Activated naive CD8-positive, alpha-beta T cell treated with anti-CD3 and anti-CD28 coated beads, Interleukin-2, amount 10 ng/mL, durations not matched to agents 7 days and 5 days (primary cell): Measurements from ENCODE around the gene PCBP3. TPM values are rescaled to one million over a fixed set of nuclear protein-coding genes. Genes with fewer than 3 reads are reported as not detected.

ENCODE experiments used
- ATAC-seq: fragments of 150-1000 bp; cut with Tn5 transposase; one replicate; pipeline ENCODE4 v1.10.0; 2021; ENCODE audit warnings: low read depth, moderate library complexity
- POLR2A ChIA-PET: fragments of 350-600 bp; sonication (Branson Sonifier 250); formaldehyde crosslinking; loops from one replicate; lab custom pipeline; 2021; ENCODE audit warnings: antibody characterized with exemption; lab: Charles Lee
- DNase-seq: peaks from one replicate; pipeline ENCODE4 v3.0.0; 2021
- H3K27ac Mint-ChIP-seq: one replicate; pipeline ENCODE4 v1.8.0; 2022; ENCODE audit warnings: mild to moderate bottlenecking, mixed read lengths
- H3K27me3 Mint-ChIP-seq: one replicate; pipeline ENCODE4 v1.8.0; 2022; ENCODE audit warnings: mild to moderate bottlenecking, moderate library complexity, mixed read lengths
- H3K36me3 Mint-ChIP-seq: one replicate; pipeline ENCODE4 v1.8.0; 2021; ENCODE audit warnings: mild to moderate bottlenecking, mixed read lengths
- H3K4me1 Mint-ChIP-seq: one replicate; pipeline ENCODE4 v1.8.0; 2021; ENCODE audit warnings: mixed read lengths
- H3K4me3 Mint-ChIP-seq: one replicate; pipeline ENCODE4 v1.8.0; 2022; ENCODE audit warnings: mild to moderate bottlenecking, moderate library complexity, mixed read lengths
- H3K9me3 Mint-ChIP-seq: one replicate; pipeline ENCODE4 v1.8.0; 2021; ENCODE audit warnings: mixed read lengths
- total RNA-seq, 2 experiments: library from RNA; stranded (reverse); gene quantifications; one replicate each; pipeline ENCODE4 v1.2.3, GENCODE V29; 2021

The PCBP3 gene
- total RNA-seq, 2 experiments from 2014 or later: 1.2 TPM; not detected in 1

DNA sequence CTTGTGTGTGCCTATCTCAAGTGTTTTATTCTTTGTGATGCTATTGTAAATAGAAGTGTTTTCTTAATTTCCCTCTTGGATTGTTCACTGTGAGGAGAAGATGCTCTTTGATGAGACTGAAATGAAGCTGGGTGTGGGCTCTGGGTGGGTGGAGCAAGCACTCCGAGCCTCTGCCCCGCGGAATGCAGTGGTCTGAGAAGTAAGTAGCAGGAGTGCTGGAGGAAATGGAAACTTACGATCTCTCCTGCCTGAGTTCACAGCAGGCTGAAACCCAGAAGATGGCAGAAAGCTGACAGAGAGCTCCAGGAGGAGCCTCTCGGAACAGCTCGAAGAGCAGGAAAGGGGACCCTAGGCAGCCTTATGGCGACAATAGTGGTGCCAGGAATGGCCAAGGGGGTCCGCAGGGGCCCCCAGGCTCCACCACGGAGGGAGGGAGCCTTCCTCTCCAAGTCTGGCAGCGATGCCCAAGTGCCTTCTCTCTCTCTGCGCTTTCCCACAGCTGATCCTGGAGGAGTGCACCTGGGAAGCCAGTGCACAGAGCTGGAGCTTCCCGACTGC is 211.2 kb downstream of the PCBP3 start:
- Mint-ChIP-seq H3K9me3 (no peaks in the 10 kb centered on the region), H3K27me3 (peaks cover 8% of the 10 kb centered on the region), H3K4me3 (no peak overlapping the region), H3K36me3 (no peaks in the 10 kb centered on the region), H3K4me1 (no peaks in the 10 kb centered on the region), H3K27ac (no peak overlapping the region)
- ATAC-seq (no peak), DNase-seq (no peak)
- POLR2A ChIA-PET: no interaction called here

GRCh38 chr21:45855248-45855811 is 211.8 kb downstream of the PCBP3 start:
- H3K27ac Mint-ChIP-seq: no peak overlapping the region
- H3K9me3 Mint-ChIP-seq: no peaks in the 10 kb centered on the region
- no peaks in the 10 kb centered on the region for H3K4me1 Mint-ChIP-seq
- H3K4me3 Mint-ChIP-seq: no peak overlapping the region
- no peak for DNase-seq
- POLR2A ChIA-PET: no interaction called here
- ATAC-seq: no peak
- no peaks in the 10 kb centered on the region for H3K36me3 Mint-ChIP-seq
- peaks cover 7% of the 10 kb centered on the region for H3K27me3 Mint-ChIP-seq

GRCh38 chr21:45856442-45856841 is 212.9 kb downstream of the PCBP3 start:
- Mint-ChIP-seq H3K27ac (no peak overlapping the region), H3K4me1 (no peaks in the 10 kb centered on the region), H3K36me3 (no peaks in the 10 kb centered on the region), H3K9me3 (no peaks in the 10 kb centered on the region), H3K27me3 (no peaks in the 10 kb centered on the region), H3K4me3 (no peak overlapping the region)
- POLR2A ChIA-PET: no interaction called here
- no peak for DNase-seq
- no peak for ATAC-seq

DNA sequence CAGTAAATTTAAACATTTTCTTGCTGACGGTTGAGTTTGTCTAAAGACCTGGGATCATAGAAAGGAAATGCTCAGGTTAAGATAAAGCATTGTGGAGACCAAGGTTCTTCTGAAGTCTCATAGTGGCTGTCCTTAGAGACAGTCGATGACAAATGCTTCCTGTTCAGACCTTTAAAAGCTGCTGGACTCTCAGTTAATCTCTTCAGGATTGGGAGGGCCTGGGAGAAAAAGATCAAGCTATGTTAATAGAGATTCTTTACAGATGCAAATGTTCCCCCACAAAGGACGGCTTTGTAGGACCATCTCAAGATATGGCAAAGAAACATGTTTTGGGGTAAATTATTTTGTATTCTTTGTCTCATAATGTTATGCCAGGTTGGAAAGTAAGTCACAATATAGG is 213.4 kb downstream of the PCBP3 start:
- no peak for ATAC-seq
- Mint-ChIP-seq H3K27ac (no peak overlapping the region), H3K4me1 (no peaks in the 10 kb centered on the region), H3K27me3 (no peaks in the 10 kb centered on the region), H3K4me3 (no peak overlapping the region), H3K36me3 (no peaks in the 10 kb centered on the region), H3K9me3 (no peaks in the 10 kb centered on the region)
- no peak for DNase-seq
- POLR2A ChIA-PET: no interaction called here

DNA sequence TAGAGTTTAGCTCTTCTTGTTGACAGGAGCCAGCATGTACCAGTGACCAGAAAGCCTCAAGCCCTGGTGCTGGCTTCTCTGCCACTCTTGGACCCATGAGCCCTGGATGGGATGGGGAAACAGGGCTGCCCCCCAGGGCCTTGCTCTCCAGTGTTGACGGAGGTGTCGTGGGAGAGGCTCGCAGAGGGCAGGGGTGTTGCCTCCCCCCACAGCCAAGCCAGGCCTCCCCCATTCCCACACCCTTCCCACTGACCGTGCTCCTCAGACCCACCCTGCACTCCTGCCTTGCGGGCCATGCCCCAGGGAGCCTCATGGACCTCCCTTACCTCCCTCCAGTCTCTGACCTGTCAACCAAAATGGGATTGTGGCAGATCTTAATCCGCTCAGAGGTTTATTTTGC is 214.2 kb downstream of the PCBP3 start:
- no peak overlapping the region for H3K4me3 Mint-ChIP-seq
- ATAC-seq (no peak), DNase-seq (no peak)
- no peaks in the 10 kb centered on the region for H3K4me1 Mint-ChIP-seq
- H3K36me3 Mint-ChIP-seq: no peaks in the 10 kb centered on the region
- no peaks in the 10 kb centered on the region for H3K9me3 Mint-ChIP-seq
- POLR2A ChIA-PET: no interaction called here
- no peak overlapping the region for H3K27ac Mint-ChIP-seq
- no peaks in the 10 kb centered on the region for H3K27me3 Mint-ChIP-seq

- no peak overlapping the region for H3K27ac Mint-ChIP-seq
- no peak overlapping the region for H3K4me3 Mint-ChIP-seq
- POLR2A ChIA-PET: no interaction called here
- no peaks in the 10 kb centered on the region for H3K27me3 Mint-ChIP-seq
- ATAC-seq: no peak
- no peak for DNase-seq
- H3K36me3 Mint-ChIP-seq: no peaks in the 10 kb centered on the region
- H3K4me1 Mint-ChIP-seq: no peaks in the 10 kb centered on the region
- no peaks in the 10 kb centered on the region for H3K9me3 Mint-ChIP-seq
Measured at GRCh38 chr21:45858180-45858579, 214.7 kb downstream of the PCBP3 start.

GRCh38 chr21:45859041-45859761 is 215.7 kb downstream of the PCBP3 start:
- no peaks in the 10 kb centered on the region for H3K9me3 Mint-ChIP-seq
- DNase-seq (no peak), ATAC-seq (no peak)
- no peaks in the 10 kb centered on the region for H3K4me1 Mint-ChIP-seq
- no peaks in the 10 kb centered on the region for H3K27me3 Mint-ChIP-seq
- no peak overlapping the region for H3K27ac Mint-ChIP-seq
- POLR2A ChIA-PET: no interaction called here
- H3K4me3 Mint-ChIP-seq: no peak overlapping the region
- H3K36me3 Mint-ChIP-seq: no peaks in the 10 kb centered on the region

DNA sequence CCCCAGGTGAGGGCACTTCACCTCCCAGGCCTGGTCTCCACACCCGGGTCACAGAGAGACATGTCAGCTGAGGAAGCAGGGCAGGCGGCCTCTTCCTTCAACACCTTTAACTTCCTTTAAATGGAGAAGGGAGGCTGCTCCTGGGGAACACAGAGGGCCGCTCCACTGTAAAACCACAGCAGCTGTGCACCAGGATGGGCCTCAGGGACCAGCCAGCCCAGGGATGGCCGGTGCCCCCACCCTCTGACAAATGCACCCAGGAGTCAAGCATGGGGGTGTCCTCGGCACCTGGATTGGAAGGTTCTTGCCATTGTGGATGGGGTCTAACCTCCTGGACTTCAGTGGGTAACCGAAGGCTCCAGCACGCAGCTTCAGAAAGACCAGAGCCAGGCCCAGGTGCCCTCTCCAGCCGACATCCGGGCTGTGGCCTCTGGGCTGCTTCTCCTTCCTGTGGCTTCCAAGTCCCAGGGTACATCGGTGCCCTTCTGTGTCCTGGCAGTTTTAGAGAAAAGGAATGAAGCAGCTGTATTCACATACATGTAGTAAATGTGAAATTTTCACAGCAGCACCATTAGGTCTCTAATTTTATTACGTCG is 216.3 kb downstream of the PCBP3 start:
- Mint-ChIP-seq H3K4me3 (no peak overlapping the region), H3K4me1 (no peaks in the 10 kb centered on the region), H3K9me3 (no peaks in the 10 kb centered on the region), H3K36me3 (no peaks in the 10 kb centered on the region), H3K27me3 (no peaks in the 10 kb centered on the region), H3K27ac (no peak overlapping the region)
- no peak for ATAC-seq
- no peak for DNase-seq
- POLR2A ChIA-PET: no interaction called here

- H3K36me3 Mint-ChIP-seq: no peaks in the 10 kb centered on the region
- no peaks in the 10 kb centered on the region for H3K9me3 Mint-ChIP-seq
- peak; percentile 22 for DNase-seq
- ATAC-seq: no peak
- POLR2A ChIA-PET: no interaction called here
- H3K4me3 Mint-ChIP-seq: no peak overlapping the region
- no peak overlapping the region for H3K27ac Mint-ChIP-seq
- H3K27me3 Mint-ChIP-seq: no peaks in the 10 kb centered on the region
- H3K4me1 Mint-ChIP-seq: no peaks in the 10 kb centered on the region
Measured at GRCh38 chr21:45860493-45861155, 217.1 kb downstream of the PCBP3 start.

- POLR2A ChIA-PET: no interaction called here
- Mint-ChIP-seq H3K27me3 (no peaks in the 10 kb centered on the region), H3K9me3 (no peaks in the 10 kb centered on the region), H3K27ac (no peak overlapping the region), H3K4me1 (no peaks in the 10 kb centered on the region), H3K36me3 (no peaks in the 10 kb centered on the region), H3K4me3 (no peak overlapping the region)
- DNase-seq: no peak
- no peak for ATAC-seq
Measured at GRCh38 chr21:45861156-45861870, 217.8 kb downstream of the PCBP3 start.

- Mint-ChIP-seq H3K4me3 (no peak overlapping the region), H3K27ac (no peak overlapping the region), H3K9me3 (no peaks in the 10 kb centered on the region), H3K27me3 (peaks cover 4% of the 10 kb centered on the region), H3K4me1 (no peaks in the 10 kb centered on the region), H3K36me3 (no peaks in the 10 kb centered on the region)
- POLR2A ChIA-PET: no interaction called here
- ATAC-seq: no peak
- DNase-seq: no peak
Measured at GRCh38 chr21:45862543-45863207, 219.2 kb downstream of the PCBP3 start.

DNA sequence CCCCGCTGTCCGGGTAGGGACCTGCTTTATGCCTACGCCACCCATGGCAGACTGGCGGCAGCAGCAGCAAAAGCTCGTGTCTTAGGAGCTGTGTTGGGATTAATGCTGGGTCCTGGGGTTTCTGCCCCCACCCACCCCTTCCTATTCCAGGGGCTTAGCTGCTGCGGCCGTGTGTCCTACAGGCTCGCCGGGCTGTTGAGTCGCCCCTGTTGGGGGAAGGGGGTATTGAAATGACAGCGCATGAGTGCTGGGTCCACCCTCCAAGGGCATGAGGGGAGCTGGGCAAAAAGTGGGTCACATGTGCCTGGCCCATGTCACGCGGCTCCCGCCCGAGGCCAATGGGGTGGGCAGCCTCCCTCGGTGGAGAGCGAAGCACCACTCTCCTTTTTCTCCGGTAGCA is 219.7 kb downstream of the PCBP3 start:
- Mint-ChIP-seq H3K27me3 (peaks cover 4% of the 10 kb centered on the region), H3K4me1 (no peaks in the 10 kb centered on the region), H3K9me3 (no peaks in the 10 kb centered on the region), H3K4me3 (no peak overlapping the region), H3K36me3 (no peaks in the 10 kb centered on the region), H3K27ac (no peak overlapping the region)
- DNase-seq: no peak
- POLR2A ChIA-PET: no interaction called here
- no peak for ATAC-seq

GRCh38 chr21:45863751-45864150 is 220.2 kb downstream of the PCBP3 start:
- H3K27ac Mint-ChIP-seq: no peak overlapping the region
- H3K9me3 Mint-ChIP-seq: no peaks in the 10 kb centered on the region
- no peaks in the 10 kb centered on the region for H3K4me1 Mint-ChIP-seq
- H3K36me3 Mint-ChIP-seq: no peaks in the 10 kb centered on the region
- no peak for DNase-seq
- H3K27me3 Mint-ChIP-seq: peaks cover 4% of the 10 kb centered on the region
- ATAC-seq: no peak
- no peak overlapping the region for H3K4me3 Mint-ChIP-seq
- POLR2A ChIA-PET: no interaction called here
